NB4 (cell line): ENCODE data around the gene GPR3.

Experiments
- DNase-seq: peaks from one replicate; pipeline ENCODE4 v3.0.0; 2010; ENCODE audit warnings: low read depth
- H3K4me3 ChIP-seq: one replicate; pipeline ENCODE4 v1.5.1; 2011; ENCODE audit warnings: mild to moderate bottlenecking, low read depth, low read length, moderate library complexity
- CTCF ChIP-seq: IDR thresholded peaks from one replicate; pipeline ENCODE4 v1.5.1; 2012; ENCODE audit warnings: low read depth, low read length
- MAX ChIP-seq: IDR thresholded peaks from 2 replicates; pipeline ENCODE4 v1.6.1; 2011; ENCODE audit warnings: low read depth, low read length
- MYC ChIP-seq: IDR thresholded peaks from 2 replicates; pipeline ENCODE4 v1.6.1; 2011; ENCODE audit warnings: low read depth, low read length
- POLR2A ChIP-seq: IDR thresholded peaks from 2 replicates; pipeline ENCODE4 v1.6.1; 2011; ENCODE audit warnings: mild to moderate bottlenecking; ENCODE audit not compliant: insufficient read length; ENCODE audit errors: extremely low read depth

GPR3 gene

GRCh38 chr1:27409669-27410068, 17.2 kb downstream of the GPR3 start:
- no peak for DNase-seq
- TF ChIP-seq POLR2A (no peak), MYC (no peak), MAX (no peak), CTCF (no peak)
- no peak overlapping the region for H3K4me3 ChIP-seq

- TF ChIP-seq POLR2A, result no peak
- TF ChIP-seq MYC, result no peak
- no peak for TF ChIP-seq CTCF
- no peak for DNase-seq
- H3K4me3 ChIP-seq, result no peak overlapping the region
These were observed 18.3 kb downstream of the GPR3 start for GRCh38 chr1:27410709-27411108.

- TF ChIP-seq MYC (no peak), POLR2A (no peak), CTCF (no peak), MAX (no peak)
- no peak for DNase-seq
- H3K4me3 ChIP-seq, result no peak overlapping the region
These were observed 20.1 kb downstream of the GPR3 start for GRCh38 chr1:27412502-27412901.

- peak; percentile 59 for DNase-seq
- no peak for TF ChIP-seq POLR2A
- TF ChIP-seq CTCF, result no peak
- TF ChIP-seq MYC, result no peak
- TF ChIP-seq MAX, result no peak
These were observed 20.6 kb downstream of the GPR3 start for GRCh38 chr1:27413004-27413403.

GRCh38 chr1:27414091-27414490, 21.7 kb downstream of the GPR3 start:
- no peak for TF ChIP-seq MYC
- no peak for TF ChIP-seq CTCF
- TF ChIP-seq POLR2A, result no peak
- TF ChIP-seq MAX, result no peak
- DNase-seq, result no peak
- no peak overlapping the region for H3K4me3 ChIP-seq

More at GRCh38 chr1:27413004-27413403, 20.6 kb downstream of the GPR3 start:
- no peak overlapping the region for H3K4me3 ChIP-seq

GRCh38 chr1:27416387-27417111, 24.1 kb downstream of the GPR3 start:
- no peak for TF ChIP-seq MYC
- peak; percentile 77 for TF ChIP-seq CTCF
- DNase-seq, result peak; percentile 86

More at GRCh38 chr1:27416387-27417111, 24.1 kb downstream of the GPR3 start:
- no peak overlapping the region for H3K4me3 ChIP-seq
